Fibroblast of lung (primary cell): ENCODE measurements around the gene TMEM163.
"Not testable (repeated sequence)": the region's sequence is repeated elsewhere in the genome, so short reads cannot be mapped to it uniquely, and the experiment has no call there.

Experiments
- EZH2 ChIP-seq: IDR thresholded peaks from 2 replicates; pipeline ENCODE4 v1.5.1; 2012; ENCODE audit warnings: low read length, control low read depth, mild to moderate bottlenecking; ENCODE audit errors: missing control alignments
- TF ChIP-seq, protein P1 (sequence below), 2 donors: IDR thresholded peaks in 1 of 2; conservative IDR thresholded peaks in 1 of 2; 1 replicate in 1 of 2; 2 replicates in 1 of 2; pipeline ENCODE4 v1.5.1; 2011 to 2012; ENCODE audit warnings: low read length in 2 of 2, control low read depth in 1 of 2, inconsistent platforms in 1 of 2, low read depth in 1 of 2, mild to moderate bottlenecking in 1 of 2

DNA sequence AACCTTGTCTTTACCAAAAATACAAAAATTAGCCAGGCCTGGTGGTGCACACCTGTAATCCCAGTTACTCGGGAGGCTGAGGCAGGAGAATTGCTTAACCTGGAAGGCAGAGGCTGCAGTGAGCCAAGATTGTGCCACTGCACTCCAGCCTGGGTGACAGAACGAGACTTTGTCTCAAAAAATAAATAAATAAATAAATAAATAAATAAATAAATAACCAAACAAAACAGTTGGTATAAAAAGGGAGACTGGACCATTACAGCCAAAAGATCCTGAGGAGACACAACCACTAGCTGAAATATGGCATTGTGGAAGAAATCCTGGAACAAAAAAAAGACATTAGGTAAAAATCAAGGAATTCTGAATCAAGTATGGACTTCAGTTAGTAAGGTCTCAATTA, 4.9 kb upstream of the TMEM163 start:
- TF ChIP-seq, protein P1, sequence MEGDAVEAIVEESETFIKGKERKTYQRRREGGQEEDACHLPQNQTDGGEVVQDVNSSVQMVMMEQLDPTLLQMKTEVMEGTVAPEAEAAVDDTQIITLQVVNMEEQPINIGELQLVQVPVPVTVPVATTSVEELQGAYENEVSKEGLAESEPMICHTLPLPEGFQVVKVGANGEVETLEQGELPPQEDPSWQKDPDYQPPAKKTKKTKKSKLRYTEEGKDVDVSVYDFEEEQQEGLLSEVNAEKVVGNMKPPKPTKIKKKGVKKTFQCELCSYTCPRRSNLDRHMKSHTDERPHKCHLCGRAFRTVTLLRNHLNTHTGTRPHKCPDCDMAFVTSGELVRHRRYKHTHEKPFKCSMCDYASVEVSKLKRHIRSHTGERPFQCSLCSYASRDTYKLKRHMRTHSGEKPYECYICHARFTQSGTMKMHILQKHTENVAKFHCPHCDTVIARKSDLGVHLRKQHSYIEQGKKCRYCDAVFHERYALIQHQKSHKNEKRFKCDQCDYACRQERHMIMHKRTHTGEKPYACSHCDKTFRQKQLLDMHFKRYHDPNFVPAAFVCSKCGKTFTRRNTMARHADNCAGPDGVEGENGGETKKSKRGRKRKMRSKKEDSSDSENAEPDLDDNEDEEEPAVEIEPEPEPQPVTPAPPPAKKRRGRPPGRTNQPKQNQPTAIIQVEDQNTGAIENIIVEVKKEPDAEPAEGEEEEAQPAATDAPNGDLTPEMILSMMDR (conservative IDR thresholded peaks at IDR 0.05 in 1 of 2, IDR thresholded peaks at IDR 0.05 in 1 of 2; ENCODE audit: low read depth in 1 of 2, low read length in 2 of 2), result not testable (repeated sequence)
- not testable (repeated sequence) for TF ChIP-seq EZH2
